Cardiac muscle cell (in vitro differentiated cells and primary cell): ENCODE measurements around the gene INSYN2B. TPM values are rescaled to one million over a fixed set of nuclear protein-coding genes. Genes with fewer than 3 reads are reported as not detected.

ENCODE experiments used
- DNase-seq, 2 donors: peaks; one replicate each; pipeline versions ENCODE4 v3.0.0 to v3.0.0-alpha.2; 2010 to 2017; ENCODE audit warnings: low read depth in 1 of 2, low spot score in 1 of 2
- H3K27ac ChIP-seq: fragments of 200-600 bp; sonication (generic); 2 replicates; pipeline ENCODE4 v1.5.1; 2016
- H3K27me3 ChIP-seq: fragments of 200-600 bp; sonication (generic); 2 replicates; pipeline ENCODE4 v1.6.0; 2016; ENCODE audit warnings: control low read depth
- H3K36me3 ChIP-seq: fragments of 200-600 bp; sonication (generic); 2 replicates; pipeline ENCODE4 v1.5.1; 2016; ENCODE audit warnings: control low read depth
- H3K4me1 ChIP-seq: fragments of 200-600 bp; sonication (generic); 2 replicates; pipeline ENCODE4 v1.8.1; 2017; ENCODE audit warnings: low read depth, mild to moderate bottlenecking, mixed run types
- H3K4me3 ChIP-seq: fragments of 200-600 bp; sonication (generic); 2 replicates; pipeline ENCODE4 v1.5.1; 2016; ENCODE audit warnings: mild to moderate bottlenecking
- H3K9me3 ChIP-seq: fragments of 200-600 bp; sonication (generic); 2 replicates; pipeline ENCODE4 v1.5.1; 2017; ENCODE audit warnings: low read depth, mild to moderate bottlenecking, control low read depth
- CTCF ChIP-seq: IDR thresholded peaks from 2 replicates; pipeline ENCODE4 v1.5.1; 2012; ENCODE audit warnings: low read depth, mild to moderate bottlenecking, low read length
- polyA plus RNA-seq: library from polyadenylated mRNA; unstranded; fragments of >200 nt; fragmentation: Nextera tagmentation; extraction: Ambion mirVana; gene quantifications from 2 replicates; pipeline ENCODE4 v1.2.1, GENCODE V29; 2016
- total RNA-seq: library from RNA; depleted of rRNA; stranded (reverse); fragments of >200 nt; gene quantifications from 2 replicates; pipeline ENCODE4 v1.2.3, GENCODE V29; 2016

Gene INSYN2B
- total and polyA plus RNA-seq, 2 experiments from 2014 or later, result 1.6 to 9.3 TPM

GRCh38 chr5:169881702-169882303 is 98.5 kb downstream of the INSYN2B start:
- H3K4me3 ChIP-seq, result no peak overlapping the region
- no peak for TF ChIP-seq CTCF
- no peaks in the 10 kb centered on the region for H3K4me1 ChIP-seq
- no peaks in the 10 kb centered on the region for H3K9me3 ChIP-seq
- no peaks in the 10 kb centered on the region for H3K27me3 ChIP-seq
- no peak for DNase-seq
- H3K27ac ChIP-seq, result no peak overlapping the region
- H3K36me3 ChIP-seq, result no peaks in the 10 kb centered on the region

- H3K27ac ChIP-seq, result no peak overlapping the region
- H3K4me1 ChIP-seq, result no peaks in the 10 kb centered on the region
- H3K27me3 ChIP-seq, result no peaks in the 10 kb centered on the region
- H3K36me3 ChIP-seq, result no peaks in the 10 kb centered on the region
- H3K4me3 ChIP-seq, result no peak overlapping the region
- no peak for TF ChIP-seq CTCF
- H3K9me3 ChIP-seq, result no peaks in the 10 kb centered on the region
- DNase-seq, result no peak
Measured at GRCh38 chr5:169880785-169881184, 99.5 kb downstream of the INSYN2B start.

- H3K4me1 ChIP-seq, result no peaks in the 10 kb centered on the region
- DNase-seq, result no peak
- no peaks in the 10 kb centered on the region for H3K9me3 ChIP-seq
- no peak overlapping the region for H3K4me3 ChIP-seq
- no peak overlapping the region for H3K27ac ChIP-seq
- H3K27me3 ChIP-seq, result no peaks in the 10 kb centered on the region
- TF ChIP-seq CTCF, result no peak
- no peaks in the 10 kb centered on the region for H3K36me3 ChIP-seq
Measured at GRCh38 chr5:169880012-169880663, 100.2 kb downstream of the INSYN2B start.

GRCh38 chr5:169876386-169876785 is 103.9 kb downstream of the INSYN2B start:
- Histone ChIP-seq H3K27ac (no peak overlapping the region), H3K4me3 (no peak overlapping the region), H3K4me1 (no peaks in the 10 kb centered on the region), H3K9me3 (no peaks in the 10 kb centered on the region), H3K36me3 (no peaks in the 10 kb centered on the region), H3K27me3 (no peaks in the 10 kb centered on the region)
- no peak for TF ChIP-seq CTCF
- peak in 1 of 2 donors; percentile 62 for DNase-seq

- H3K9me3 ChIP-seq, result no peaks in the 10 kb centered on the region
- TF ChIP-seq CTCF, result no peak
- H3K27me3 ChIP-seq, result no peaks in the 10 kb centered on the region
- no peak overlapping the region for H3K4me3 ChIP-seq
- H3K4me1 ChIP-seq, result no peaks in the 10 kb centered on the region
- DNase-seq, result no peak
- no peaks in the 10 kb centered on the region for H3K36me3 ChIP-seq
- no peak overlapping the region for H3K27ac ChIP-seq
Measured at GRCh38 chr5:169875731-169876130, 104.6 kb downstream of the INSYN2B start.
